ENCODE data around the gene CNOT9.

The CNOT9 gene

DNA sequence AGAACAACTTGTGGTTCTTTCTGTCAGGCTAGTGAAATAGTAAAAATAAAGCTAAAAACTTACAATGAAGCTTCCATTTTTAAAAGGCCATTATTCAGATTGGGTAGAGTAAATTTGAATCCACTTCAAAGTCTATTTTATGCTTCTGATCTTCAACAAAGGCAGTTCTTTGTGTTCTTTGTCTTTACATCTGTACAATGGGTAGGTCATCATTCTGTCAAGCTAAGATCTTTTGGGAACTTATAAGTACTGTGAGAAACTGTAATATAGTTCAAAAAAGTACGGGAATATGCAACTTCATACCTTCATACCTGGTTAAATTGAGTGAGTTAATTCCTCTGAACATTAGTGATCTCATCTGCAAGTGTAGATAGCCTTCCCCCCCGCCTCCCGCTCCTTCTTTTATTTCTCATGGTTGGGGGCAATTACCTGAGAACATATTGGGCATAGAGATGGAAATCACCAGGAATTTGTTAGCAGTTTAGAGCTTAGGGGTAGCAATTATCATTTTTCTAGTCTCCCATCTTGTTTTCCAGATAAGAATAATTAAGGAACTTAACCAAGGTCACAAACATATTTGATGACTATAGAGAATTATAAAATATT is 9.7 kb downstream of the CNOT9 start:
- DNase-seq = no peak

GRCh38 chr2:218582076-218582475 is 13.4 kb downstream of the CNOT9 start:
- DNase-seq = peak; percentile 79

DNA sequence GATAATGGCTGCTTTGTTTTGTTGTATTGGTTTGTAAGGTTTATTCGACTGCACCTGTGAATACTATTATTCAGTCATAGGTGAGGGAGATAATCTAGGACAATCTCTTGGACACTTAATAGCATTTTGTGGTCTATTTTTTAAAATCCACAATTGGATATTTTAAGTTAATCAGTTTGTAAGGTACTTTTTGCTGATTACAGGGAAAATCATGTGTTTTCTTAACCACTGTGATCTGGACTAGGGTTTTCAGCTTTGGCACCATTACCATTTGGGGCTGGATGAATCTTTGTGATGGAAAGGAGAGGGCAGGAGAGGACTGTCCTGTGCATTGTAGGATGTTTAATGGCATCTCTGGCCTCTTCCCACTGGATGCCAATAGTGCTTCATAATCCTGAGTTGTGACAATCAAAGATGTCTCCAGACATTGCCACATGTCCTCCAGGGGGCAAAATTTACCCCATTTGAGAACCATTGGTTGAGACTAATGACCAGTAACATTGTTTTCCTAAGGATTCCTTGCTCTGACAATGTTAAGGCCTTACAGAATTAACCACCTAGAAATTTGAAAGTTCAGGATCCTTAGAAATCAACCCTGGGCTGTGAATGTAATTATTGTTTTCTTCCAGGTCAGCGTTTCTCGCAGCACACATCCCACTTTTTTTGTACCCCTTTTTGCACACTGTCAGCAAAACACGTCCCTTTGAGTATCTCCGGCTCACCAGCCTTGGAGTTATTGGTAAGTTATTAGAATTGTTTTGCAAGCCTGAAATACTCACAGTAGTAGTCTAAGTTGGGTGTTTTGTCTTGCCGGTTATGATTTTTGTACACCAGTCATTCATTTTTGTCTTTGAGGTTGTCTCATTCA is 15.6 kb downstream of the CNOT9 start:
- DNase-seq = no peak

GRCh38 chr2:218585541-218585940 is 16.9 kb downstream of the CNOT9 start:
- no peak for DNase-seq

GRCh38 chr2:218605432-218605831 is 36.8 kb downstream of the CNOT9 start:
- DNase-seq = no peak

DNA sequence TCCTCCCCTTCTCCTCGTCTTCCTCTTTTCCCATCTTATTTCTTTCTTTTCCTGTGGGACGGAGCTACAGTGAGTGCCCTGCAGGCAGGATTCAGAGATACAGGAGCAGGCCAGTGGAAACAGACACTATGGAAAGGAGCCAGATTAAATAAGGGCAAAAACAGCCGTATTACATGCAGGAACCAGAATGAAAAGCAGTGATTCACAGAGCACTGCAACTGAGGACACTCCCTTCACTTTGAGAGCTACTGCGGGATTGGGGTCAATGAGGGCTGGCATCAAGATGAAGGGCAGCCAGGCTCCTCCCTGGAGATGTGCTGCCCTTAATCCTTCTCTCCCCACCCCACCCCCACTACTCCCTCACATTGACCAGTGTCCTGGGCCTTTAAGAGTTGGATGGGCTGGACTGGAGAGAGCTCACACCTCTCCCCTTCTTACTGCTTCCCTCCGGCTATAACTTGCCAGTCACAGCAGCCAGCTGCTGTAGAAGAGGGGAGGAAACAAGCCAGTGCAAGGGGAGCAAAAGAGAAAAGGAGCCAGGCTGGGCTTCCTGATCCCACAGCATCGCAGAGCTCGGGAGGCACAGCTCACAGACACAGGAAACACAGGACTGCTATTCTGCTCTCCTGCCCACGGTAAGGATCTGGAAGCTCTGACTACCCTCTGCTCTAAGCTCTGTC is 38.9 kb downstream of the CNOT9 start, which contains the start of gene PLCD4:
Gene PLCD4, plus strand, starts transcription at position 464 of the 680 bp plus-strand sequence. CDS start 7,841 bp downstream, outside the sequence.
- no peak for DNase-seq

DNA sequence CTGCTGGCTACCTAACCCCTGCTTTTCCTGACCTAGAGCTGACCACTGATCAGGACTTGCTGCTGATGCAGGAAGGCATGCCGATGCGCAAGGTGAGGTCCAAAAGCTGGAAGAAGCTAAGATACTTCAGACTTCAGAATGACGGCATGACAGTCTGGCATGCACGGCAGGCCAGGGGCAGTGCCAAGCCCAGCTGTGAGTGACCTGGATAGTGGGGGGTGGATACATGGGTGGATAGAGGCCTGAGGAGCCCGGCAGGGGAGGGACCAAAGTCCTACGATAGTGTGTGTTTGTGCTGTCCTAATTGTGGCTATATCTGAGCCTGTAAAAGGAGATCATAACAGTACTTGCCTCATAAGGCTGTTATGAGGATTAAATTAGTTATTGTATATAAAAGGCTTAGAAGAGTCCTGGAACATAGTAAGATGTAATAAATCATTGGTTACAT is 47.3 kb downstream of the CNOT9 start:
- DNase-seq = no peak

DNA sequence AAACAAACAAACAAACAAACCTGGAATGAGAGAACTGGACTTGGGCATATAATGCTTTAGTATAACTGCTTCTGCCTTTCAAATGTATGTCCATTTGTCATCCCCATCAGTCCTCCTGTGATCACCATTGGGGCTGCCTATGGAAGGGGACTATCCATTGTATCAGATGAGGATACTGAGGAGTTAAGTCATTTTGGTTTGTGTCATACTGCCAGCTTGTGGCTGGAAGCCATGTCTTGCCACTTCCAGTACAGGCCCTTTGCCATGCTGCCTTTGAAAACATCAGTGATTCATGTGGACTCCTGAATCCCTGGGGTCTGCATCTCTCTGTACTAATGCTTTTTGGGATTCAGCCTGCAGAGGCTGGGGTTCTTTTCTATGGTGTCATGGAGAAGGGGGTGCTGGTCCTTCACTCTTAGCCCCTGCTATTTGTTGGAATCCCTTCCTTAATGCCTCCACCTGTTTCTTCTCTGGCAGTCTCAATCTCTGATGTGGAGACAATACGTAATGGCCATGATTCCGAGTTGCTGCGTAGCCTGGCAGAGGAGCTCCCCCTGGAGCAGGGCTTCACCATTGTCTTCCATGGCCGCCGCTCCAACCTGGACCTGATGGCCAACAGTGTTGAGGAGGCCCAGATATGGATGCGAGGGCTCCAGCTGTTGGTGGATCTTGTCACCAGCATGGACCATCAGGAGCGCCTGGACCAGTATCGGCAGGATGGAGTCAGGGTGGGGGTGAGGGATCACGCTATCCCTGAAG is 49.6 kb downstream of the CNOT9 start:
- no peak for DNase-seq

DNA sequence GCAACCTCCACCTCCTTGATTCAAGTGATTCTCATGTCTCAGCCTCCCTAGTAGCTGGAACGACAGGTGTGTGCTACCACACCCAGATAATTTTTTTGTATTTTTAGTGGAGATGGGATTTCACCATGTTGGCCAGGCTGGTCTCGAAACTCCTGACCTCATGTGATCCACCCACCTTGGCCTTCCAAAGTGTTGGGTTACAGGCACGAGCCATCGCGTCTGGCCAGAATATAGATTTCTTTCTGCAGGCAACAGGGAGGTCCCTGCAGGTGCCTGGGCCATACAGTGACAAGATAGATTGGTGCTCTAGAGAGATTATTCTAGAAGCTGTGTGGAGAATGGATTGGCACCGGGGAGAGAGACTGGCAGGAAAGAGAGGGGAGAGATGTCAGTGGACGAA is 52.4 kb downstream of the CNOT9 start:
- DNase-seq = no peak

- DNase-seq = no peak
Measured at GRCh38 chr2:218622606-218623365, 54.1 kb downstream of the CNOT9 start.

DNA sequence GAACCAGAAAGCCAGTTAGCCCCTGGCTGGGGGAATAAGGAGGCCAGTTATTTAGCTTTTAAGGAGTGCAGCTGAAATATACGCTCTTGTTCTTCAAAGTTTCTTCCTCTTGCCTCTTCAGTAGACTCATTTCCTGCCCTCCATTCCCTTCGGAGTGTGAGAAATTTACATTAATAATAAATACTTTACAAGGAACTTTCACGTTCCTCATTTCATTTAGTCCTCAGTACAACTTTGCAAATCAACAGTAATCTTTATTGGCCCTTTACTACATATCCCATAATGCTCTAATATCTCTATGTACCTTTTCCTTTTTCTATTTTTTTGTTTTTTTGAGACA is 54.7 kb downstream of the CNOT9 start:
- DNase-seq = no peak

DNA sequence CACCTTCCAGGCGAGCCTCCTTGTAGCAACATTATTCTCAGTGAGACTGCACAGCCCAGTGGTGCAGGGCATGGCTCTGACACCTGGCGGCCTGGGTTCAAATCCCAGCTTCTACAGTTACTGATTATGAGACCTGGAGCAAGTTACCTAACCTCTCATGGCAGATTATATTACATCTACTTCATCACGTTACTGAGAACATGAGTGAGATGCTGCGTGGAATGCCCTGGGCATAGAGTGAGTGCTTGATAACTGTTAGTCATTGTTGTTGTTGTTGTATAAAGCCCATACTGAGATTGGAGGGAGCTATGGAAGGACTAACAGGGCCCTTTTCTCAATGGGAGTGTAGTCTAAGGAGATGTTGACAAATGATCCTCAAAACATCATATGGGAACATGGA is 57.7 kb downstream of the CNOT9 start:
- DNase-seq = no peak

GRCh38 chr2:218627939-218628338 is 59.3 kb downstream of the CNOT9 start:
- DNase-seq = no peak

- no peak for DNase-seq
Measured at GRCh38 chr2:218631837-218632236, 63.2 kb downstream of the CNOT9 start.

- no peak for DNase-seq
Measured at GRCh38 chr2:218635719-218636118, 67.1 kb downstream of the CNOT9 start.

DNA sequence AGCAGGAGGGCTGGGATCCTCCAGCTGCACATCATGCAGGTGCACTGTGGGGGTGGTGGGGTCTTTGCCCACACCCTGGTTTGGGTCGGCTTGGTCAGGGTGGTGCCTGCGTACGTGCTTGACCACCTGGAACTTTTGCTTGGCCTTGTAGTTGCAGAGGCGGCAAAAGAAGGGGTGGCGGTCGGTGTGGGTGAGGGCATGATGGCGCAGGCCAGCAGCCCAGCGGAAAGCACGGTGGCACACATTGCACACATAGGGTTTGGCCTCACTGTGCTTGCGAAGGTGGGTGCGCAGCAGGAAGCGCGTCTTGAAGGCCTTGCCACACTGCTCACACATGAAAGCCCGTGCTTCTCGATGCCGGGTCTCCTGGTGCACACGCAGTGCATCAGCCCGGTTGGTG is 69.7 kb downstream of the CNOT9 start:
- no peak for DNase-seq

DNA sequence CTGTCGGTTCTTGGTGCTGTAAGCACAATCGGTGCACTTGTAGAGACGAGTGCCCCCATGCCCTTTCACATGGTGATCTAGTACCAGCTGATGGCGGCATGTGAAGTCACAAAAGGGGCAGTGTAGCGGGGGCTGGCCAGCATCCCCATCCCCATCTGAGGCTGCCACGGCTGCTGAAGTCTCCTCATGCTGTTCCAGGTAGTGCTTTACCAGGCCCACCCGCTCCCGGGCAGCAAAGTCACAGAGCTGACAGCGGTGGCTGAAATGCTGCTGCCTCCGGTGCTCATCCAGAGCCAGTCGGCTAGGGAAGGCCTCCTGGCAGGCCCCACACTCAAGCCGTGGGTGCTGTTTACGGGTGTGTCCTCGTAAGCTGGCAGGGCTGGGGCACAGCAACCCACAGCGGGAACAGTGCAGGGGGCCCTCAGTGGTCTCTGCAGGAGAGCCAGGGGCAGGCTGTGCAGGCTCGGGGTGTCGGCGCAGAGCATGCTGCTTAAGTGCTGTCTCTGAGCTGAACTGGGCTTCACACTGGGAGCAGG is 73.5 kb downstream of the CNOT9 start:
- DNase-seq = no peak

DNA sequence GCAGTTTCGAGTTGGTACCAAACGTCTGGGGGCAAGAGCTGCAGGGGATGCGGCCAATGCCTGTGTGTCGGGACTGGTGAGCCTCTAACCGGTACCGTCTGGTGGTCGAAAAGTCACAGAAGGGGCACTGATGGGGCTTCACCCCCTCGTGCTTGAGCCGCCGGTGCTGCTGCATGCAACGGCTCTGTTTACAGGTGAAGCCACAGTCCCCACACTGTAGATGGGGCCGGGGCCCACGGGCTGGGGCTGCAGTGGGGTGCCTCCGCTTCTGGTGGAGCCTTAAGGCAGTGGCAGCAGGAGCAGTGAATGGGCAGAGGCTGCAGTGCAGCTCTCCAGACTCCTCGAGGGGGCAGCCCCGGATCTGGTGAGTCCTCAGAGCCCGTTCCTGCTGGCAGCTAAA is 74.1 kb downstream of the CNOT9 start:
- DNase-seq = no peak

DNA sequence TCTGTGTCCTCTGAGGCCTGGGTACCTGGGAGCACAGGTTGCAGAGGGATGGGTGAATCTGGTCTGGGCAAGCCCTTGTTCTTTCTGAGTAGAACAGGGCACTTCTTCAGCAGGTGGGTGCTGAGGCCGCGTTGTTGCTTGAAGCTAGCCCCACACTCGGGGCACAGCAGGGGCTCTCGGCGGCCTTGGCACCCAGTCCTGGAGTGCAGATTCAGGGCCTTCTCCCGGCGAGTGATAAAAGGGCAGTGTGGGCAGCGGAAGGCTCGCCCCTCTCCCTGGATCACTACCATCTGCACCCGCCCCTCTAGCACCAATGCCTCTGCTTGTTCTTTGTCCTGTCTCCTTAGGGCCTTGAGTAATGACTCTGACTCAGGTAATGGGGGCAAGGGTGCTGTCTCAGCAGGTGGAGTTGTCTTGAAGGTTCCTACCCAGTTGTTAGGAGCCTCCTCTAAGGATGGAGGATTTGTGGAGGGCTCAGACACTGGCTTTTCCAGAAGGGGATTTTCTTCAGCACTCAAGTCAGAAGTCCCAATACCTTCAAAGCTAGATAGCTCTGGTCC is 75.2 kb downstream of the CNOT9 start:
- no peak for DNase-seq

DNA sequence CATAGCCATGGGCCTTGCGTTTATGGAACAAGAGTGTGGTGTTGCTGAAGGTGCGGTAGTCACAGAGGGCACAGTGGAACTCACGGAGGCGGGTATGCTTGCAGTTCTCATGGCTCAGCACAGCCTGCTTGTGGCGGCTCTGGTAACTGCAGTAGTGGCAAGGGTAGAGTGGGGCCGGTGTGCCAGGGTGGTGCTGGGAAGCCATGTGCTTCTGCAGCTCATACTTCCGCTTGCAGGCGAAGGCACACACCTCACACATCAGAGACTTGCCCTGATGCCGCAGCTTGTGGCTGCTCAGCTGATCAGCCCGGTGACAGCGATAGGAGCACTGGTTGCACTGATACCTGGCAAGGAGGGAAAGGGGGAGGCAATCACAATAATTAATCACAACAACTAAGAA is 76.1 kb downstream of the CNOT9 start:
- no peak for DNase-seq

DNA sequence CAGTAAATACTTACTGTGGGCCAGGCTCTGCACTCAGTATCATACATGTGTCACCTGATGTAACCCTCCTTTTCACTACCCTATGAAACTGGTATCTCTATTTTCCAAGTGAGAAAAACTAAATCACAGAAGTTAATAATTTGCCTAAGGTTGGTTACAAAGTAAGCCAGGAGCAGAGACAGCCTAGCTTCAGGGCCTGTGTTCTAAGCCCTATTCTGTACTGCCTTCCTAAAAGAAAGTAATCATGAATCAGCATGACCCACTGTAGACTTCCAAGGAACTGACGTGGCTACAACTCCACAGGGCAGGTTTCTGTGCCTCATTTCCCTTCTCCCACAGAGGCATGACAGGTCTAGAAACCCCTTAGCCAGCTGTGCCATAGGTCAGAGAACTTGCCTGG is 76.5 kb downstream of the CNOT9 start:
- no peak for DNase-seq

Measured in activated CD4-positive, alpha-beta T cell treated with anti-CD3 and anti-CD28 coated beads, Interleukin-2, amount 50 U/mL, for 16 hours (primary cell).